ENCODE results near the gene HMG20A.

HMG20A gene

DNA sequence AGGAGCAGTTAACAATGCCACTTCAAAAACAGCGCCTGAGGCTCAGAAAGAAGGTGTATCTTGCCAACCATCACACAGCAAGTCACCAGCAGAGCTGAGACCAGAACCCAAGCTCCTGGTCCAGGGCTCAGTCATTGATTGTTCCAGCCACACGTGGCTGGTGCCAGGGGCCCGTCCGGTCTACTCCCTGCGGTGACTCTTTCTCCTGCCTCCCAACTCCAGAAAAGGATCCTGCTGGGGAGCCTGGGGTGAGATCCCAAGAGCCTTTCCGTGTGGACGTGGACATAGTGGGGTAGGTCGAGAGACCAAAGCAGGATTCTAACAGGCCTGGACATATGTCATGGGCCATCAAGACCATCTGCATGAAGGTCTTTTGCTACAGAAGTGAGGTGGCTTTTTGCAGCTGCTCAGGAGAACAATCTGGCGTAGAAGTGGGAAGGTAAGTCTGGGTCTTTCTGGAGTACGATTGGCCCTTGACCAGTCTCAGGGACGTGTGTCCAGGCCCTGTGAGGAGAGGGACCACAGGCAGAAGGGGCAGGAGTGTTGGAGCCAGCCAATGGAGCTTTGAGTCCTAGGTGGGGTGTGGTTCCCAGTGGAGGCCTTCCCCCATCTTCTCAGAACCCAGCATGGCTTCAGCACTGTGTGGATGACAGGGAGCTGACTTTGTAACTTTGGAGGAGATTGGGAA lies 105.4 kb downstream of the HMG20A start:
- no peak for DNase-seq

DNA sequence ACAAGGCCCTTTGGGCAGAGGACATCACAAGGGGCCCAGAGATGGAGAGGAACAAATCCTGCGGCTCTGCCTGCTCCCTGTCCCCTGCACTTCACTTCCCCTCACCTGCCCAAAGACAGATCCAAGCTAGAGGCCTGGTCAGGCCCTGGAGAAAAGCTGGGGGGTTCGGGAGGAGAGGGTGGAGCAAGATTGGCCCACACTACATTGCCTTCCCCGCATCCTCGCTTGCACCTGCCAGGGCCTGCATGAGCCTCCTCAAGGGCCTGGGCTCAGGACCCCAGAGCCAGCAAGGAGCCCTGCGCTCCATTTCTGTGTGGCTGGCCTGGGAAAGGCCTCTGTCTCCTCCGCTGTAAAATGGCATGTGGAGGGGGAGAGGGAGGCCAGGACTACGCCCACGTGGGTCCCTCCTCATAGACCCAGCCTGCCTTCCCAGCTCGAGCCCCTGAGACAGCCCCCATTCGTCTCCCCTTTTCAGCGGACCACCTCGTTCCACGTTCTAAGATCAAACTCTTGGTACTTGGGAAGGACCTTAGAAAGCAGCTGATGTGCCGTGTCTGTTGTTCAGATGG lies 106.0 kb downstream of the HMG20A start:
- no peak for DNase-seq

DNA sequence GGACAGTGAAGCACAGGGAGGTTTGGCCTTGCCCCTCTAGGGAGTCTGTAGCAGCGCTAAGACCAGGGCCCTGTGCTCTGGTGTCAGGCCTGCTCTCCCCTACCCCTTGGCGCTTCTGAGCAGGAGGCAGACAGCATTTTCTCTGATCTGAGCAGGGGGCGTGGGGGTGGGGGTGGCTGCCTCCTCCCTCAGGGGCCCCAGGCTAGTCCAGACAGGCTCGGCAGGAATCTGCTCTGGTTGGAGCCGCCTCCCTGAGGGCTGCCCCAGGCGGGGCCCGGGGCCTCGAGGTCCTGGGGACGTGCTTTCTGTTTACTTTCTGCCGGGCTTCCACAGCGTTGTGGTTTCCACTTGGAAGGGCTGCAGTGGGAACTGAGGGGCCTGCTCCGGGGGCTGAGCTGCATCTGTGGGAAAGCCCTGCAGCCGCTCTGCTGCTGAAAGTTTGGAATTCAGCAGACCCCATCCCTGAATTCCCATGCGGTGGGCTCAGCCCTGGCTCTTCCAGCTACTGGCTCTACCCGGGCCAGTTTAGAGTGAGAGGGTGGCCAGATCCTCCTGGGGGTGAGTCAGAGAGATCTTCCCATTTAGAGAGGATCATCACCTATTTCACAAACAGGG lies 106.6 kb downstream of the HMG20A start:
- peak; percentile 14 for DNase-seq

DNA sequence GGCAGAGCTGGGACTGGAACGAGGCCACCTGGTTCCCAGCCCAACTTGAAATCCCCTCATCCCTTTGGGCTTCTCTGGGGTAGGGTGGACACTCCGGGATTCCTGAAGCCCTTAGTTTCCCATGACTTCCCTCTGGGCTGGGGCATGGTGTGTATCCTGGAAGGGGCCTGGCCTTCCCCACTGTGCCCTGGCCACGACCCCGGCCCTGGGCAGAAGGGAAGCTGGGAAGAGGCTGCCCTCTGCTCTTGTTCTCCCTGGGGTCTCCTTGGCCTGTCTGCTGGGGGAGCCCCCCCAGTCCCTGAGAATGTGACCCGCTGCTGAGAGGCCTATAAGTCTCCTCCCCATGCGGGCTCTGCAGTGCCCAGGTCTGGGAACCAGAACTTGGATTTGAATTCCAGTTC lies 107.1 kb downstream of the HMG20A start:
- DNase-seq, result no peak

DNA sequence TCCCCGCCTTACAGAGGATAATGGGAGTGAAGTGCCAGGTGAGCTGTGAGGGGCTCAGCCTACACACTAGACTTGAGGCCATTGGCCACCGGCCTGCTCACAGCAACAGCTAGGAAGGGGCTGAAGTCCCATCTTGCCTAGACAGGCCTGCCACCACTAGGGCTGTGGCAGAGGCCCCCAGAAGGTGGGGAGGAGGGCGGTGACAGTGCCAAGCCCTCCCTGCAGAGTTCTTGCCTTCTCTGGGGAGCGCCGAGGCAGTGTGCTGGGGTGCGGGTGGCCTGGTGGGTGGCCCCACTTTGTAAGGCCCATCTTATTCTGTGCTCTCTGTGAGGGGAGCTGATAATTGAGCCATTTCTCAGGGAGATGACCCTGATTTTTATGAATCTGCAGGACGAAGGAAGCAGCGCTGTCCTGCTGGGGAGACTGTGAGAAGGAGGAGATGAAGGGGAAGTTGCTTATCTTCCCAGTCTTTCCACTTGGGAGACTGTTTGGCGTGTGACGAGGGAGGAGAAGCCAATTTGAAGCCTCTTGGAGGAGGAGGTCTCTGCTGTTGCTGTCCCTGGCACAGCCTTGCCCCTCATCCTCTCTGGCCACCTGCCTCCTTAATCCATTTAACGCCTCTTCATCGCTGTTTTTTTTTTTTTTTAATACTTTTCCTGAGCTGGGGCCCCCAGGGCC lies 107.7 kb downstream of the HMG20A start:
- no peak for DNase-seq

DNA sequence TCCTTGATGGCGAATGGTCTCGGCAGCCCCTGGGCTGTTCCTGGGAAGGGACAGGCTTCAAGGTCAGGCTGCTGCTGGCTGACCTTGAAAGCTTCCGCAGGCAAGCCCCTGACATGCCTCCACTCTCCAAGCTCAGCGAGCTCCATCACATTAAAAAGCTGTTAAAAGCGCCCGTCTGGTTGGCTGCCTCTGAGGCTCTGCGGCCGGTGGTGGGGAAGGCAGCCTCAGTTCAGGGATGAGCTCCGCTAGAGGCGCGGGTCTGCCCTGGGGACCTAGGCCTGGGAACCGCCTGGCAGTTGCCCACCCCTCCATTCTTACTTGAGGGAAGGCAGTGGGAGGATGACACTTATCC lies 108.3 kb downstream of the HMG20A start:
- DNase-seq, result peak; percentile 44

DNA sequence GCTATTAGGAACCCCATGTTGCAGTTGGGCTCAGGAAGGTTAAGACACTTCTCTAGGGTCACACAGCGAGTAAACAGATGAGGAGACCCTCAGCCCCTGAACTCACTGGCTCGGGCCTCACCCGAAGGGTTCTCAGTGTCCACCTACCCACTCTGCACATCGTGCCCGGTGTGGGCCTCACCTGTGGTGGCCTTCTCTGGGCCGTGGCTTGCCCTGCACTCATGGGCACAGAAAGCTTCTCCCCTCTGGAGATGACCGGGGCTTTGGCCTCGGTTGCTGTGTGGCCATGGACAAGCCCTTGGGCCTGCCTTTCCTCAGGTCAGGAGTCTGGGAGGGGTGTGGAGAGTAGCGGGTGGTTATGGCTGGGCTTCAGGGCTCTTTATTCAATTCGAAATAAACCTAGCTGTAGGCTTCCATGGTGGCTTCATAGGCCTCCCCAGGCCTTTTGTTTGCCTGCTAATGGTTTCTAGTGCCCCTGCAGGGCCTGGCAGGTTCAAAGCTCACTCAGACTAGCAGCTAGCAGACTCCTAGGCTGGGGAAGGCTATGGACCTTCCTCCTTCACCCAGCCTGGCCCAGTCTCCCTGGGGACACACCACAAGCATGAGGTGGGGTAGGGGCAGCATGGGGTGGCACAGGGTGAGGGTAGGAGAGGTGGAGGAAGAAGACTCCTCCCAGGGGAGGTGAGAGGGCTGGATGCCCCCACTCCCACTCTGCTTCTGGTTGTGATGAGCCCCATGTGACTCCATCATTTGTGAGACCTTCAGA lies 108.9 kb downstream of the HMG20A start:
- DNase-seq, result no peak

DNA sequence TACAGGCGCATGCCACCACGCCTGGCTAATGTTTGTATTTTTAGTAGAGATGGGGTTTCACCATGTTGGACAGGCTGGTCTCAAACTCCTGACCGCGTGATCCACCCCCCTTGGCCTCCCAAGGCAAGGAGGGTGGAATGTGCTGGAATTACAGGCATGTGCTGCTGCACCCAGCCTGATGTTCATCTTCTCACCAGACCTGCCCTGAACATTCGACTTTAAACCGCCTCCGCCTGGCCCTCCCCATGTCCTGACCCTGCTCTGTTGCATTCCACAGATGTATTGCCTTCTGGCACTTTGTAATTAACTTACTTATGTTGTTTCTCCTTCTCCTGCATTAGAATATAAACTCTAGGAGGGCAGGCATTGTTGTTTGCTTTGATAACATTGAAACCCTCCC lies 109.9 kb downstream of the HMG20A start:
- no peak for DNase-seq

DNA sequence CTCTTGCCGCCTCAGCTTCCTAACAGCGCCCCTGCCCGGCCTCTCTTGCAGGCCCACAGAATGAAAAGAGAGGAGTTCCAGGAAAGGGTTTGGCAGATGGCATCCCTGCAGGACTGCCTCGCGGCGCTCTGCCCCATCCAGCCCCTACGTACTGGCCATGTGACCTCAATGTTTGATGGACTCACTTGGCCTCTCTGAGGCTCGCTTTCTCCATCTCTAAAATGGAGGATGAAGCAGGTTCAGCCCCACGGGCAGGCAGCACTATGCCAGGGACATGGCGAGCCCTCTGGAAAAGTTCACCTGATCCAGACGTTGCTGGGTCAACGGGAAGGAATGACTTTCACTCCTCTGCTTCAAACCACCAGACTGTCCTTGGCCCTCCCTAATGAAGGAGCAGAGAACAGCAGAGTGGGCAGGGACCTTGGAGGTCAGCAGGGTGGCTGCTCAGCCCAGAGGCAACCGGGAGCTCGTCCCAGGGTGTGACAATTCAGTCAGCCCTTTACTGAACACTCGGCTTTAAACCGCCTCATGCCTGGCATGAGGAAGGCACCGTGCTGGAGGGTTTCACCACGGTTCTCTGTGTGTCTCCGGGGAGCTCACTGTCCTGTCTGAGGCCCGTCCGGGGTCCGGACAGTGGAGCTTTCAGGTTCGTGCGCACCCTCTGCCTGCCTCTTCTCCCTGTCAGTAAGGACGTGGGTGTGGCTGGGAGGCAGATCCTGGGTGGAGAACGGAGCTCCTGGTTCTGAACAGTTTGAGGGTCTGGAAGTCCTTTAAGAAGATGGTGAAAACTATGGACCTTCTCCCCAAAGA lies 110.7 kb downstream of the HMG20A start:
- DNase-seq, result no peak

DNA sequence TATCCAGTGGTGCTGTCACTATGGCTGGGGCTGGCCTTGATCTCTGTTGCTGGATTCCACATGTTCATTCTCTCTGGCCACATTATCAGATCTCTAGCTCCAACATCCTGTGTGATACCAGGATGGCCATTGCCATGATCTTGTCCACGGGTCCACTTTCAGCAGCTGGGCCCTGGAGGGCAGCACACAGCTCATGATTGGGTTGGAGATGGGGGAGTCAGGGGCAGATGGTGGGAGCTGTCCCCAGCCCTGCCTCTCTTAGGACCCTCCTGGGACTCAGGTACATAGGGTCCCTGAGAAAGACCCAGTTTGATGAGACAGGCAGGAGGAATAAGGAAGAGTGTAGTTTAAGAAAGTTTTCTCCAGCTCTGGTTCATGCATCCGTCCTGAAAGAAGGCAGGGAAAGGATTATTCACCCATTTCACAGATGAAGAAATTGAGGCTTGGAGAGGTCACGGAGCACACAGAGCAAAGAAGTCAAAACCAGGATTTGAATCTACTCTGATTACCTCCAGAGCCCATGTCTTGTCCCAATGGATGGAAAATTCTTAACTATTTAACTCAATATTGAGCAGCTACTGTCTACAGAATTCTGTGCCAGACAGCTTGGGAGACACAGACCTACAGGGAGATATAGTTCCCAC lies 111.5 kb downstream of the HMG20A start:
- DNase-seq, result no peak

DNA sequence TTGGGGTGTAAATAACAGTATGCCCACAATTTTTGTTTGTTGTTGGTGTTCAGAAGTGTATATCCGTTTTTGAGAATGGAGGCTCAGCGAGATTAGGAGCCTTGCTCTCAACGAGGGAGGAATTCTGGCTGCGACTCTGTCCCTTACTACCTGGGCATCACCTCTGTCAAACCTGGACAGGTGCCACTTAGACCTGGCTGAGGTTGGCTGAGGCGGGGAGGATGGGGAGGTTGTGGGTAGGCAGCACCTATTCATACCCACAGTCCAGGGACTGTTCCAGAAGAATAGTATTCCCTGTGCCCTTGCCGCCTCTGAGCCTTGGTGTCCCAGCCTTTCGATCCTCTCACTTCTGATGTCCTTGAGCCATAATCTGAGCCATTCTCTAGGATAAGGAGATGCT lies 112.2 kb downstream of the HMG20A start:
- DNase-seq, result no peak

DNA sequence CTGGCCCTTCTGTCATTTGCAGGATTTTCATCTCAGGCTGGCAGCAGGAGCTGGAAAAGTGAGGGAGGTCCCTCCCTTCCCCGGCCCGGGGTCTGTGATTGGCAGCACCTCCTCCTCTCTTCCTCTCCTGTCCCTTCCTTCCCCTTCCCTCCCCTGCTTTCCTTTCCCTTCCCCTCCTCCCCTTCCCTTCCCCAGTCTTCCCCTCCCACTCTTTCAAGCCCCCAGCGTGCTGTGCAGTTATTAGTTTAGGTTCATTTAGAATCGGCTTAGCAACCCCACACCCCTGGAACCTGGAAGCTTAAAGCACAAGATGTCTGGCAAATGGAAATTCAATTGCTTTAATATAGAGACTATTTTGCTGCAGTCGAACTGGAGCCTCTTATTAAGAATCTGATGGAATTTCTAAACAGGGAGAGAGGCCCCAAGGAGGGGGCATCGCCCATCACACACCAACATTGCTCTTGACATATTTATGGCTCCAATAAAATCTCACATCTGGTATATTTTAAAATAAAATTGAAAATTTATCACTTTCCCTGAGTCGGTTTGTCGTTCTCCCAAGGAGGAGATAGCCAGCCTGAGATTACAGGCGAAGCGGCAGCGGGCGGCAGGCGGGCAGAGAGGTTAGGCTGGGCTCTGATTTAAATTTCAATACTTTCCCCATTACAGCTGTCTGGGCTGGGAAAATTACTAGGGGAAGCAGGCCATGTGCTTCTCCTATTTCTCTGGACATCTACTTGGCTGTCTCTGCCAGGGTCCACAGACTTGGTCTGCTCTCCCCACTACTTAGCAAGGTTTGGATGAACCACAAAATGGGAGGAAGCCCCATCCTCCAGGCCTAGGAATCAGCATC lies 113.1 kb downstream of the HMG20A start:
- no peak for DNase-seq
